Bronchial epithelial cell (primary cell): Measurements from ENCODE around the gene MCAM. TPM values are rescaled to one million over a fixed set of nuclear protein-coding genes. Genes with fewer than 3 reads are reported as not detected.
A peak's percentile ranks its signal among the peaks of the same experiment; 100 is the strongest.

Source experiments
- DNase-seq: peaks from one replicate; pipeline ENCODE4 v3.0.0-alpha.2; 2010; ENCODE audit warnings: low read depth
- FAIRE-seq: peaks from 2 replicates; lab custom pipeline; 2011; peaks lifted over from hg19 to GRCh38; lab: Jason Lieb, UNC
- H3K27me3 ChIP-seq: 2 replicates; pipeline ENCODE4 v1.5.1; 2011; ENCODE audit warnings: low read length; ENCODE audit not compliant: control insufficient read depth, insufficient read depth
- H3K36me3 ChIP-seq: 2 replicates; pipeline ENCODE4 v1.5.1; 2011; ENCODE audit warnings: low read length; ENCODE audit not compliant: control insufficient read depth, insufficient read depth
- H3K4me3 ChIP-seq: 2 replicates; pipeline ENCODE4 v1.5.1; 2011; ENCODE audit warnings: mild to moderate bottlenecking, low read depth, low read length, control low read depth
- total RNA-seq: library from RNA; depleted of rRNA; stranded (reverse); fragments of >200 nt; gene quantifications from 2 replicates; pipeline ENCODE4 v1.2.1, GENCODE V29; 2014
- TF ChIP-seq, protein P1 (sequence below): IDR thresholded peaks from 2 replicates; pipeline ENCODE4 v1.5.1; 2011; ENCODE audit warnings: mild to moderate bottlenecking, moderate library complexity, low read length, control low read depth, inconsistent platforms; ENCODE audit not compliant: insufficient read depth, severe bottlenecking

The MCAM gene
- total RNA-seq, 1 donor from 2014 or later: 36.3 TPM

DNA sequence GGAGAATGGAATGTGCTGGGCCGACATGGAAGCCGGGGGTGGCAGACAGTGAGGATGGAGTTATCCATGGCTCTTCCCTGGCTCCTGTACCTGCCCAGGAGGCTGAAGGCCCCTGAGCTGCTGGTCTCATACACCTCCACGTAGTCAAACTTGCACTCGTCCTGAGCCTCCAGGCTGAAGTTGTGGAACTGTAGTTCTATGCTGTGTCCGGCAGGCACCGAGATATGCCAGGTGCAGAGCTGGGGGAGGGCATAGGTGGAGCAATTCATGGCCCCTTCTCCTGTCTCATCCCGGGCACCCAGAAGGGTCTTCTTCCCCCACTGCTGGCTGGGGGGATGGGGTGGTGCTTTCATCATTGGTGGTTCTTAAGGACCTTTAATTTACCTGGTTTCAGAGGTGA lies 26.8 kb upstream of the MCAM start:
- TF ChIP-seq, protein P1, sequence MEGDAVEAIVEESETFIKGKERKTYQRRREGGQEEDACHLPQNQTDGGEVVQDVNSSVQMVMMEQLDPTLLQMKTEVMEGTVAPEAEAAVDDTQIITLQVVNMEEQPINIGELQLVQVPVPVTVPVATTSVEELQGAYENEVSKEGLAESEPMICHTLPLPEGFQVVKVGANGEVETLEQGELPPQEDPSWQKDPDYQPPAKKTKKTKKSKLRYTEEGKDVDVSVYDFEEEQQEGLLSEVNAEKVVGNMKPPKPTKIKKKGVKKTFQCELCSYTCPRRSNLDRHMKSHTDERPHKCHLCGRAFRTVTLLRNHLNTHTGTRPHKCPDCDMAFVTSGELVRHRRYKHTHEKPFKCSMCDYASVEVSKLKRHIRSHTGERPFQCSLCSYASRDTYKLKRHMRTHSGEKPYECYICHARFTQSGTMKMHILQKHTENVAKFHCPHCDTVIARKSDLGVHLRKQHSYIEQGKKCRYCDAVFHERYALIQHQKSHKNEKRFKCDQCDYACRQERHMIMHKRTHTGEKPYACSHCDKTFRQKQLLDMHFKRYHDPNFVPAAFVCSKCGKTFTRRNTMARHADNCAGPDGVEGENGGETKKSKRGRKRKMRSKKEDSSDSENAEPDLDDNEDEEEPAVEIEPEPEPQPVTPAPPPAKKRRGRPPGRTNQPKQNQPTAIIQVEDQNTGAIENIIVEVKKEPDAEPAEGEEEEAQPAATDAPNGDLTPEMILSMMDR: no peak
- Histone ChIP-seq H3K27me3 (peaks cover 21% of the 10 kb centered on the region), H3K36me3 (no peaks in the 10 kb centered on the region), H3K4me3 (no peak overlapping the region)
- no peak for DNase-seq
- no peak for FAIRE-seq

DNA sequence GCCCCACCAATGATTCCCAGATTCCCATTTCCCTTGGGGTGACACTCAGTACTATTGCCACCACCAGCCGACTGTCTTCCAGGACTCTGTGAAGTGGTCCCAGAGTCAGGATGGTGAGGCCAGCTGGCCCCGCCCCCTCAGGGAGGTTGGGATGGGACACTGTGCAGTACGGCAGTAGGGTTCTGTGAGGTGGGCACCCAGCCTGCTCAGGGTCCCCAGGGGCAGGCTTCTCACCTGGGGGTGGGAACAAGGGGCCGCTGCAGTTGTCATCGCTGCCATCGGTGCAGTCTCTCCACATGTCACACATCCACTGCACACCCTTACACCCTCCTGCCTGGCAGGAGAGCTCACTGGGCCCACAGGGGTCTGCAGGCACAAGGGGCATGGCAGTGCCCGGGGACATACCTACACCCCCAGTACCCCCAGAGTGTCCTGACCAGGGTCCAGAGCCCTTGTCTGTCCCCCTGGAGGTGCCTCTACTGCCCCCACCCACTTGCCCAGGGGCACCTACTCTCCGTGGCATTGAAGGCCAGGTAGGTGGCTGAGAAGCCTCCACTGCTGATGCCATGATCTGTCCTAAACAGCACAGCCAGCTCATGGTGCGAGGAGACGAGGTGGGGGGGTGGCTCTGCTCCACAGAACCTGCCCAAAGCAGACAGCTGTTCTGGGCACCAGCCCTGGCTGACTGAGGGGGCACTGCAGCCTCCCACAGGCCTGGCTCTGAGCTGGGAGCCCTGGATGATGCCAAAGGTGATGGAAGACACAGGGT lies 25.6 kb upstream of the MCAM start:
- no peak overlapping the region for H3K4me3 ChIP-seq
- TF ChIP-seq, protein P1: no peak
- FAIRE-seq: no peak
- no peak for DNase-seq
- peaks cover 21% of the 10 kb centered on the region for H3K27me3 ChIP-seq
- no peaks in the 10 kb centered on the region for H3K36me3 ChIP-seq

DNA sequence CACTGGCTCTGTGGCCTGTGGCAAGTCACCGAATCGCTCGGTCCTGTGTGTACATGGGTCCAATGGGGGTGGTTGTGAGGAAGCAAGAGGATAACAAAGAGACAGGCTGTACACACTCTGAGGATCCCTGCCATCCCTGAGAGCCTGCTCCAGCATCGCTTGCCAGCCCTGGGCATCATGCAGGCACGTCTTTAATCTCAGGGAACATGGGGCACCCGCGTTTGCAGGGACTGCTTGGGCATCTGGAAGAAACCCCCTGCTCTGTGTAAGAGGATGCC lies 25.0 kb upstream of the MCAM start:
- Histone ChIP-seq H3K27me3 (peaks cover 20% of the 10 kb centered on the region), H3K4me3 (no peak overlapping the region), H3K36me3 (peaks cover under 1% of the 10 kb centered on the region)
- no peak for DNase-seq
- FAIRE-seq: no peak
- TF ChIP-seq, protein P1: no peak

DNA sequence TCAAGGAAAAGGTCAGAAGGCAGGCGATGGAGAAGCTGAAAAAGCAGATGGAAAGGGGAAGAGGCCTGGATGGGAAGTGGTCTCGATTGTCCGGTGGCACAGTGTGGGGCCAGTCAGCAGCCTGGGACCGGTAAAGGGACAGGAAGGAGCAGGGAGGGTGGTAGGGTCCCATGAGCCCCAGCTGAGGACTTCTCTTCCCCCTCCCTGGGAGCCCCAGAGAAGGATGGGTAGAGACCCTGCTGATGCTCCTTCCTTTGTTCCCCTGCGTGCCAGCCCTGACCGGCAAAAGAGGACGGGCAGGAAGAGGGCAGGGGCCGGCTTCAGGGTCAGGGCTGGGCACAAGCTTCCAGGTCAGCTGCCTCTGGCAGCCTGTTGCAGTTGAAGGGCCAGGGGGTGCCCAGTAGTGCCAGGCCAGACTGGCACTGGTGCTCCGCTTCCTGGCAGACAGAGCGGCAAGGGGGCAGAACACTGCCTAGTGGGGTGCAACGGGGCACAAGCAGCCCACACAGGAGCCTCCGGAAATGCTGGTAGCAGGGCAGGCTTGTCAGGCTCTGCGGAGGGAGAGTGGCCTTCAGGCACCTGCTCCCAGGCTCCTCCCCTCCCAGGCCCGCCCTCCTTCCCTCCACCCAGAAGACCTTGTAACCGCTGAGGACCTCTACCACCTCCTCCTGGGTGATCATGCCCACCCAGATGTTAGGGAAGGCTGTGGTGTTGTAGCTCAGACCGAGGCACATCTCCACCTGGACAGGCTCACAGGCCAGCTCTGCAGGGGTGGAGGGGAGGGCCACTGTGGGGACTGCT lies 24.5 kb upstream of the MCAM start:
- H3K27me3 ChIP-seq: peaks cover 17% of the 10 kb centered on the region
- no peak overlapping the region for H3K4me3 ChIP-seq
- no peak for FAIRE-seq
- peaks cover 5% of the 10 kb centered on the region for H3K36me3 ChIP-seq
- TF ChIP-seq, protein P1: no peak
- no peak for DNase-seq

DNA sequence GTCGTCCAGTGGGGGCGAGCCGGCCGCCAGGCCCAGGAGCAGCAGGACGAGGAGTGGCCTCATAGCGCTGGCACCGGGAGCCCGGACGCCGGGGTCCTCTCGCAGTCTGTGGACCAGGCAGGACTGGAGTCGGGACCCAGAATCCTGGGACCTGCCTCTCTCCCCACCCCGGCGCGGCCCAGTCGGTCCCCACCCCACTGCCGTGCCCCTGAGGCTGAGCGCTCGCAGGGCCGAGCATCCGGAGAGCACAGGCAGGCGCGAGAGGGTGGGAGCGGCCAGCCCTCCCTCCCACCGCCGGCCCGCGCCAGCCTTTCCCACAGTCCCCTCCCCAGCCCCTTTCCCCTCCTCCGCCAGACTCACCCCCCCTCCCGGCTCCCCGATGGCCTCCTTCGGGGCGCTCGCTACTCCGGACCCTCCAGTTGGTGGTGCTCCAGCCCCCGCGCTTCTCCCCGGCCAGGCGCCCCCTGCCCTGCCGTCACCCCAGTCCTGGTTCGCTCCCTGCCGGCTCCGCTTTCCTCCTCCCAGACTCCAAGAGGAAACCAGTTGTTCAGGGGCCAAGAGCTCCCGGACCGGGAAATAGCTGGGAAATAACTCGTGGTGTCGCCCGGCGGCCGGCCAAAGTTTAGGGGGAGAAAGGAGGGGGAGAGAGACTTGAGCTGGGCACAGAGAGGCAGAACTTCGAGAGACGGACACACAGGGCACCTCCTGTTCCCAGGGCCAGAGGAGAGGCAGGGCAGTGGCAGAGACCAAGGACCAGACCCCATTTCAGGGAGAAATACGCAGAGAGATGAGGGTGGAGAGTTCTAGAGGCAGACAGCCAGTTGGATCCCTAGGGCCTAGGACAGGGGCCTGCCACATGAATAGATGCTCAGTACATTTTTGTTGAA lies 23.6 kb upstream of the MCAM start, which contains the start of gene C1QTNF5:
TSS of gene C1QTNF5 (minus strand) at position 549 of the 887 bp plus-strand sequence. CDS start at position 63, 486 bp downstream.
- TF ChIP-seq, protein P1: no peak
- DNase-seq (no peak), FAIRE-seq (no peak)
- H3K27me3 ChIP-seq: peaks cover 15% of the 10 kb centered on the region
- peaks cover 5% of the 10 kb centered on the region for H3K36me3 ChIP-seq
- H3K4me3 ChIP-seq: peak within 1 kb of the TSS; percentile 29
